MM.1S (cell line): ENCODE results near the gene ZC3H7B.
A peak's percentile ranks its signal among the peaks of the same experiment; 100 is the strongest.

Experiments used
- DNase-seq: peaks from one replicate; pipeline ENCODE4 v3.0.0-alpha.2; 2015
- H2AFZ ChIP-seq: fragments of 300-600 bp; sonication (generic); 2 replicates; pipeline ENCODE4 v1.6.0; 2016; ENCODE audit warnings: antibody characterized with exemption, low read length
- H3F3A ChIP-seq: fragments of 300-600 bp; sonication (generic); 2 replicates; pipeline ENCODE4 v1.6.1; 2016; ENCODE audit warnings: mild to moderate bottlenecking, antibody characterized with exemption, low read length, moderate library complexity, mixed read lengths; ENCODE audit not compliant: insufficient read depth
- H3K27ac ChIP-seq: fragments of 300-600 bp; sonication (generic); 2 replicates; pipeline ENCODE4 v1.5.1; 2016; ENCODE audit warnings: mild to moderate bottlenecking, low read length
- H3K27me3 ChIP-seq: fragments of 300-600 bp; sonication (generic); replicated peaks from 2 replicates; pipeline ENCODE4 v1.6.0; 2016; ENCODE audit warnings: low read length; ENCODE audit not compliant: insufficient read depth
- H3K36me3 ChIP-seq: fragments of 300-600 bp; sonication (generic); replicated peaks from 2 replicates; pipeline ENCODE4 v1.6.1; 2016; ENCODE audit warnings: mild to moderate bottlenecking, low read length, mixed read lengths; ENCODE audit not compliant: insufficient read depth
- H3K4me1 ChIP-seq: fragments of 300-600 bp; sonication (generic); 2 replicates; pipeline ENCODE4 v1.6.1; 2016; ENCODE audit warnings: low read length, mixed read lengths
- H3K4me2 ChIP-seq: fragments of 300-600 bp; sonication (generic); 2 replicates; pipeline ENCODE4 v1.6.0; 2016; ENCODE audit warnings: low read depth, low read length
- H3K4me3 ChIP-seq: fragments of 300-600 bp; sonication (generic); 2 replicates; pipeline ENCODE4 v1.5.1; 2016; ENCODE audit warnings: low read length, mixed read lengths
- H3K79me2 ChIP-seq: fragments of 300-600 bp; sonication (generic); 2 replicates; pipeline ENCODE4 v1.6.1; 2016; ENCODE audit warnings: mixed run types, low read length, mixed read lengths
- H3K9ac ChIP-seq: fragments of 300-600 bp; sonication (generic); 2 replicates; pipeline ENCODE4 v1.6.1; 2016; ENCODE audit warnings: low read length, mixed read lengths
- H3K9me2 ChIP-seq: fragments of 300-600 bp; sonication (generic); replicated peaks from 2 replicates; pipeline ENCODE4 v1.6.1; 2016; ENCODE audit warnings: mild to moderate bottlenecking, low read length, mixed read lengths; ENCODE audit not compliant: insufficient read depth
- H3K9me3 ChIP-seq: fragments of 300-600 bp; sonication (generic); replicated peaks from 2 replicates; pipeline ENCODE4 v1.6.1; 2016; ENCODE audit warnings: mild to moderate bottlenecking, low read length, mixed read lengths; ENCODE audit not compliant: insufficient read depth
- H4K20me1 ChIP-seq: fragments of 300-600 bp; sonication (generic); 2 replicates; pipeline ENCODE4 v1.6.1; 2016; ENCODE audit warnings: mild to moderate bottlenecking, low read length, moderate library complexity, mixed read lengths; ENCODE audit not compliant: insufficient read depth
- CTCF ChIP-seq: fragments of 300-600 bp; sonication (generic); IDR thresholded peaks from 2 replicates; pipeline ENCODE4 v1.5.1; 2016; ENCODE audit warnings: antibody characterized with exemption, low read length, mixed read lengths
- EZH2 ChIP-seq: fragments of 300-600 bp; sonication (generic); optimal IDR thresholded peaks from 2 replicates; pipeline ENCODE3; 2017; ENCODE audit warnings: low read depth, mild to moderate bottlenecking, antibody characterized with exemption, low read length, mixed read lengths
- EZH2phosphoT487 ChIP-seq: fragments of 300-600 bp; sonication (generic); IDR thresholded peaks from 2 replicates; pipeline ENCODE4 v1.6.1; 2018; ENCODE audit warnings: antibody characterized with exemption, low read length

ZC3H7B gene

GRCh38 chr22:41302811-41303210 lies 1.5 kb downstream of the ZC3H7B start:
- Histone ChIP-seq H3K27ac (no peak overlapping the region), H3K4me3 (peak overlapping the region; percentile 97), H2AFZ (0 out of 2 replicates have a peak overlapping the region, but pooled peaks have one; percentile 32)

GRCh38 chr22:41305646-41306045 lies 4.3 kb downstream of the ZC3H7B start:
- H3K27ac ChIP-seq: no peak overlapping the region
- H3K4me2 ChIP-seq: no peak overlapping the region
- H3K4me1 ChIP-seq: peaks cover 11% of the 10 kb centered on the region
- peaks cover 5% of the 10 kb centered on the region; the same call in 1 of the 2 replicates for H3F3A ChIP-seq
- H3K79me2 ChIP-seq: peaks cover 94% of the 10 kb centered on the region
- TF ChIP-seq CTCF: no peak
- no peak for TF ChIP-seq EZH2phosphoT487
- no peak for TF ChIP-seq EZH2
- no peak overlapping the region for H2AFZ ChIP-seq
- no peaks in the 10 kb centered on the region for H4K20me1 ChIP-seq
- peaks cover 6% of the 10 kb centered on the region; the same call in 1 of the 2 replicates for H3K36me3 ChIP-seq
- no peaks in the 10 kb centered on the region for H3K27me3 ChIP-seq
- no peaks in the 10 kb centered on the region for H3K9me3 ChIP-seq
- no peak overlapping the region for H3K4me3 ChIP-seq
- no peak for DNase-seq
- H3K9ac ChIP-seq: no peak overlapping the region
- H3K9me2 ChIP-seq: no peaks in the 10 kb centered on the region

More at GRCh38 chr22:41302811-41303210, 1.5 kb downstream of the ZC3H7B start:
- Histone ChIP-seq H3K4me1 (peaks cover 13% of the 10 kb centered on the region), H3K36me3 (peaks cover 6% of the 10 kb centered on the region; the same call in 1 of the 2 replicates), H3K27me3 (no peaks in the 10 kb centered on the region), H3F3A (peaks cover 5% of the 10 kb centered on the region; the same call in 1 of the 2 replicates), H3K79me2 (peaks cover 70% of the 10 kb centered on the region), H3K4me2 (peak overlapping the region; percentile 42), H3K9me2 (no peaks in the 10 kb centered on the region), H3K9me3 (no peaks in the 10 kb centered on the region), H3K9ac (peak overlapping the region; percentile 98), H4K20me1 (no peaks in the 10 kb centered on the region)
- TF ChIP-seq EZH2phosphoT487: no peak
- TF ChIP-seq EZH2: no peak
- no peak for TF ChIP-seq CTCF
- DNase-seq: no peak

- H4K20me1 ChIP-seq: no peaks in the 10 kb centered on the region; the same call in 1 of the 2 replicates
- no peak overlapping the region for H3K27ac ChIP-seq
- H2AFZ ChIP-seq: no peak overlapping the region
Observed at GRCh38 chr22:41308054-41308453, 6.7 kb downstream of the ZC3H7B start.

More at GRCh38 chr22:41308054-41308453, 6.7 kb downstream of the ZC3H7B start:
- Histone ChIP-seq H3K79me2 (peaks cover 89% of the 10 kb centered on the region), H3K4me2 (no peak overlapping the region), H3K4me3 (no peak overlapping the region), H3K36me3 (peaks cover 6% of the 10 kb centered on the region; the same call in 1 of the 2 replicates), H3K27me3 (no peaks in the 10 kb centered on the region), H3K9me3 (no peaks in the 10 kb centered on the region), H3K4me1 (peaks cover 4% of the 10 kb centered on the region), H3K9me2 (no peaks in the 10 kb centered on the region), H3F3A (no peaks in the 10 kb centered on the region), H3K9ac (no peak overlapping the region)
- no peak for TF ChIP-seq CTCF
- TF ChIP-seq EZH2: no peak
- TF ChIP-seq EZH2phosphoT487: no peak
- no peak for DNase-seq
